Gastrocnemius medialis (tissue), 4 donors: ENCODE measurements around the gene CMTM5.
"Not testable (repeated sequence)": the region's sequence is repeated elsewhere in the genome, so short reads cannot be mapped to it uniquely, and the experiment has no call there.

Experiments
- CTCF ChIP-seq, 5 experiments: fragments of 450-650 bp in 3 of 5; fragments of 200-600 bp in 2 of 5; sonication (generic) in 2 of 5; IDR thresholded peaks in 4 of 5; conservative IDR thresholded peaks in 1 of 5; 1 replicate in 4 of 5; 2 replicates in 1 of 5; pipeline ENCODE4 v1.5.1; 2016 to 2019; ENCODE audit warnings: antibody characterized with exemption in 5 of 5, mild to moderate bottlenecking in 3 of 5, moderate library complexity in 3 of 5
- POLR2A ChIP-seq, 2 donors: fragments of 450-650 bp; IDR thresholded peaks; one replicate each; pipeline ENCODE4 v1.6.1; 2017; ENCODE audit warnings: antibody characterized with exemption in 2 of 2, mild to moderate bottlenecking in 2 of 2, moderate library complexity in 2 of 2

GRCh38 chr14:23400496-23401149 lies 23.8 kb downstream of the CMTM5 start:
- TF ChIP-seq CTCF (IDR thresholded peaks at IDR 0.05 in 4 of 5, conservative IDR thresholded peaks at IDR 0.05 in 1 of 5); POLR2A (IDR thresholded peaks at IDR 0.05): not testable (repeated sequence)
